Naive thymus-derived CD8-positive, alpha-beta T cell (primary cell): Measurements from ENCODE around the gene MRTO4. TPM values are rescaled to one million over a fixed set of nuclear protein-coding genes. Genes with fewer than 3 reads are reported as not detected.
A peak's percentile ranks its signal among the peaks of the same experiment; 100 is the strongest.
"Not testable (repeated sequence)": the region's sequence is repeated elsewhere in the genome, so short reads cannot be mapped to it uniquely, and the experiment has no call there.

Source experiments
- ATAC-seq, 2 donors: fragments of 150-1000 bp; cut with Tn5 transposase in 1 of 2; sonication (Bioruptor Pico), chemical (Tn5 transposase) in 1 of 2; 1 replicate in 1 of 2; 2 replicates in 1 of 2; pipeline ENCODE4 v1.10.0; 2021; ENCODE audit warnings: mild to moderate bottlenecking in 2 of 2, moderate library complexity in 2 of 2
- POLR2A ChIA-PET: fragments of 350-600 bp; sonication (Branson Sonifier 250); formaldehyde crosslinking; loops from one replicate; lab custom pipeline; 2021; ENCODE audit warnings: antibody characterized with exemption; lab: Charles Lee
- DNase-seq, 10 donors: peaks; one replicate each; pipeline versions ENCODE4 v3.0.0 to v3.0.0-alpha.2; 2020 to 2022
- H3K27ac Mint-ChIP-seq, 10 donors: one replicate each; pipeline ENCODE4 v1.8.0; 2020 to 2022; ENCODE audit warnings: mild to moderate bottlenecking in 10 of 10, mixed read lengths in 10 of 10, moderate library complexity in 4 of 10, inconsistent platforms in 1 of 10
- H3K27me3 Mint-ChIP-seq, 5 donors: one replicate each; pipeline ENCODE4 v1.8.0; 2021 to 2022; ENCODE audit warnings: mixed read lengths in 5 of 5
- H3K36me3 Mint-ChIP-seq, 3 donors: one replicate each; pipeline ENCODE4 v1.8.0; 2020 to 2022; ENCODE audit warnings: mixed read lengths in 3 of 3, mild to moderate bottlenecking in 2 of 3, inconsistent platforms in 1 of 3
- H3K4me1 Mint-ChIP-seq, 4 donors: one replicate each; pipeline ENCODE4 v1.8.0; 2021 to 2022; ENCODE audit warnings: mixed read lengths in 4 of 4
- H3K4me3 Mint-ChIP-seq, 10 donors: one replicate each; pipeline ENCODE4 v1.8.0; 2020 to 2022; ENCODE audit warnings: mild to moderate bottlenecking in 10 of 10, mixed read lengths in 10 of 10, moderate library complexity in 6 of 10, inconsistent platforms in 1 of 10
- H3K9me3 Mint-ChIP-seq, 9 donors: one replicate each; pipeline ENCODE4 v1.8.0; 2020 to 2022; ENCODE audit warnings: mixed read lengths in 9 of 9, mild to moderate bottlenecking in 3 of 9, inconsistent platforms in 1 of 9, moderate library complexity in 1 of 9
- polyA plus RNA-seq, 3 donors: library from polyadenylated mRNA; unstranded; fragments of 300-500 nt; fragmentation: Illumina TruSeq; gene quantifications; one replicate each; pipeline ENCODE4 v1.2.3, GENCODE V29; 2021
- total RNA-seq, 8 experiments: library from RNA in 2 of 8; stranded (reverse) in 2 of 8; gene quantifications; one replicate each; pipeline ENCODE4 v1.2.3 and lab custom pipeline; 2021 to 2026

MRTO4 gene
- total and polyA plus RNA-seq, 5 experiments from 2014 or later = 24.7 to 38.0 (median 34.7) TPM

- POLR2A ChIA-PET = interaction anchor here (0.6 to 1.6 kb wide), 7 partner anchors 9 to 386 kb away, joined by 3 to 7 read pairs (median 3); partner anchors contain the start of genes EMC1 and MRTO4
- peaks cover 23 to 72% (median 71%) of the 10 kb centered on the region in 4 donors for H3K4me1 Mint-ChIP-seq
- DNase-seq = peak in 1 of 10 donors; percentile 6
Measured at GRCh38 chr1:19210772-19211549, 40.6 kb upstream of the MRTO4 start.

GRCh38 chr1:19212167-19212566, 39.4 kb upstream of the MRTO4 start:
- H3K4me1 Mint-ChIP-seq = peaks cover 21 to 63% (median 62%) of the 10 kb centered on the region in 4 donors
- POLR2A ChIA-PET = no interaction called here
- H3K36me3 Mint-ChIP-seq = peaks cover 0 to 25% (median 0%) of the 10 kb centered on the region in 3 donors
- ATAC-seq (no peak), DNase-seq (no peak)
- H3K27ac Mint-ChIP-seq = peak overlapping the region in 7 of 10 donors; percentile 22 to 100 (median 60)
- H3K4me3 Mint-ChIP-seq = peak overlapping the region in 3 of 10 donors; percentile 16 to 84 (median 39)
- peaks cover 0 to 3% (median 0%) of the 10 kb centered on the region in 5 donors for H3K27me3 Mint-ChIP-seq
- no peaks in the 10 kb centered on the region for H3K9me3 Mint-ChIP-seq

More at GRCh38 chr1:19210772-19211549, 40.6 kb upstream of the MRTO4 start:
- peak overlapping the region; percentile 84 to 100 (median 96) for H3K4me3 Mint-ChIP-seq
- no peak for ATAC-seq
- H3K36me3 Mint-ChIP-seq = peaks cover 0 to 21% (median 0%) of the 10 kb centered on the region in 3 donors
- H3K9me3 Mint-ChIP-seq = no peaks in the 10 kb centered on the region
- H3K27ac Mint-ChIP-seq = peak overlapping the region; percentile 96 to 100 (median 98)
- H3K27me3 Mint-ChIP-seq = peaks cover 0 to 3% (median 0%) of the 10 kb centered on the region in 5 donors

GRCh38 chr1:19213580-19213979, 38.0 kb upstream of the MRTO4 start:
- Mint-ChIP-seq H3K4me1 (peaks cover 19 to 53% (median 50%) of the 10 kb centered on the region in 4 donors), H3K4me3 (no peak overlapping the region), H3K27ac (peak overlapping the region in 7 of 10 donors; percentile 4 to 78 (median 15)), H3K36me3 (peaks cover 0 to 37% (median 0%) of the 10 kb centered on the region in 3 donors), H3K9me3 (no peaks in the 10 kb centered on the region), H3K27me3 (peaks cover 0 to 3% (median 0%) of the 10 kb centered on the region in 5 donors)
- POLR2A ChIA-PET = no interaction called here
- ATAC-seq = no peak
- DNase-seq = no peak

- H3K4me1 Mint-ChIP-seq = peaks cover 12 to 30% (median 27%) of the 10 kb centered on the region in 4 donors
- H3K9me3 Mint-ChIP-seq, DNase-seq, ATAC-seq, H3K4me3 Mint-ChIP-seq, H3K27me3 Mint-ChIP-seq: not testable (repeated sequence)
- H3K27ac Mint-ChIP-seq = peak overlapping the region in 5 of 10 donors; percentile 44 to 93 (median 54)
- H3K36me3 Mint-ChIP-seq = peaks cover 0 to 66% (median 11%) of the 10 kb centered on the region in 3 donors
- POLR2A ChIA-PET = interaction anchor here (0.8 kb wide), 1 partner anchor 35 kb away, joined by 3 read pairs; the partner anchor contains the start of genes EMC1 and MRTO4
Measured at GRCh38 chr1:19216585-19216984, 35.0 kb upstream of the MRTO4 start.

- Mint-ChIP-seq H3K27ac (peak overlapping the region in 3 of 10 donors; percentile 8 to 38 (median 30)), H3K9me3 (no peaks in the 10 kb centered on the region), H3K4me1 (peaks cover 4 to 13% (median 7%) of the 10 kb centered on the region in 4 donors), H3K36me3 (peaks cover 0 to 83% (median 23%) of the 10 kb centered on the region in 3 donors), H3K27me3 (no peaks in the 10 kb centered on the region), H3K4me3 (no peak overlapping the region)
- POLR2A ChIA-PET = interaction anchor here (1.0 kb wide), 1 partner anchor 9 kb away, joined by 3 read pairs; the partner anchor contains the start of gene UBR4
- DNase-seq (no peak), ATAC-seq (no peak)
Measured at GRCh38 chr1:19219451-19219850, 32.2 kb upstream of the MRTO4 start.

GRCh38 chr1:19220080-19220846, 31.3 kb upstream of the MRTO4 start:
- Mint-ChIP-seq H3K36me3 (peaks cover 0 to 86% (median 25%) of the 10 kb centered on the region in 3 donors), H3K4me1 (peaks cover 2 to 16% (median 5%) of the 10 kb centered on the region in 4 donors), H3K4me3 (no peak overlapping the region), H3K27ac (peak overlapping the region in 7 of 10 donors; percentile 30 to 74 (median 33)), H3K9me3 (no peaks in the 10 kb centered on the region), H3K27me3 (no peaks in the 10 kb centered on the region)
- POLR2A ChIA-PET = interaction anchor here (0.8 to 1.0 kb wide), 2 partner anchors 10 to 31 kb away, joined by 3 read pairs; partner anchors contain the start of genes EMC1, MRTO4 and UBR4
- DNase-seq (no peak), ATAC-seq (no peak)

GRCh38 chr1:19220991-19221390, 30.6 kb upstream of the MRTO4 start:
- POLR2A ChIA-PET = interaction anchor here (0.8 kb wide), 1 partner anchor 30 kb away, joined by 3 read pairs; the partner anchor contains the start of genes EMC1 and MRTO4
- Mint-ChIP-seq H3K9me3 (no peaks in the 10 kb centered on the region), H3K36me3 (peaks cover 0 to 92% (median 28%) of the 10 kb centered on the region in 3 donors), H3K27me3 (no peaks in the 10 kb centered on the region), H3K4me1 (peaks cover 0 to 16% (median 4%) of the 10 kb centered on the region in 4 donors), H3K4me3 (no peak overlapping the region), H3K27ac (peak overlapping the region in 1 of 10 donors; percentile 89)
- ATAC-seq (no peak), DNase-seq (no peak)

GRCh38 chr1:19222573-19222972, 29.0 kb upstream of the MRTO4 start:
- POLR2A ChIA-PET = no interaction called here
- Mint-ChIP-seq H3K27ac (peak overlapping the region in 3 of 10 donors; percentile 15 to 81 (median 25)), H3K27me3 (no peaks in the 10 kb centered on the region), H3K9me3 (no peaks in the 10 kb centered on the region), H3K36me3 (peaks cover 0 to 93% (median 29%) of the 10 kb centered on the region in 3 donors), H3K4me1 (peaks cover 0 to 13% (median 3%) of the 10 kb centered on the region in 4 donors), H3K4me3 (no peak overlapping the region)
- ATAC-seq (no peak), DNase-seq (no peak)

GRCh38 chr1:19222979-19223824, 28.4 kb upstream of the MRTO4 start:
- ATAC-seq (no peak), DNase-seq (no peak)
- no peaks in the 10 kb centered on the region for H3K27me3 Mint-ChIP-seq
- H3K36me3 Mint-ChIP-seq = peaks cover 0 to 93% (median 30%) of the 10 kb centered on the region in 3 donors
- no peak overlapping the region for H3K4me3 Mint-ChIP-seq
- POLR2A ChIA-PET = no interaction called here
- peak overlapping the region in 3 of 10 donors; percentile 3 to 24 (median 15) for H3K27ac Mint-ChIP-seq
- H3K4me1 Mint-ChIP-seq = peaks cover 0 to 13% (median 2%) of the 10 kb centered on the region in 4 donors
- H3K9me3 Mint-ChIP-seq = no peaks in the 10 kb centered on the region

GRCh38 chr1:19229229-19229628, 22.4 kb upstream of the MRTO4 start:
- Mint-ChIP-seq H3K36me3 (peaks cover 0 to 85% (median 18%) of the 10 kb centered on the region in 3 donors), H3K4me1 (peaks cover 0 to 5% (median 0%) of the 10 kb centered on the region in 4 donors), H3K27me3 (no peaks in the 10 kb centered on the region), H3K9me3 (no peaks in the 10 kb centered on the region), H3K4me3 (no peak overlapping the region), H3K27ac (peak overlapping the region in 2 of 10 donors; percentile 16 to 20)
- ATAC-seq (no peak), DNase-seq (no peak)
- POLR2A ChIA-PET = no interaction called here

GRCh38 chr1:19229828-19230325, 21.7 kb upstream of the MRTO4 start:
- no peak for ATAC-seq
- POLR2A ChIA-PET = no interaction called here
- DNase-seq = no peak
- Mint-ChIP-seq H3K4me3 (no peak overlapping the region), H3K36me3 (peaks cover 0 to 84% (median 15%) of the 10 kb centered on the region in 3 donors), H3K27me3 (no peaks in the 10 kb centered on the region), H3K27ac (peak overlapping the region in 1 of 10 donors; percentile 29), H3K4me1 (no peaks in the 10 kb centered on the region), H3K9me3 (no peaks in the 10 kb centered on the region)
